Trophoblast cell (in vitro differentiated cells and primary cell): ENCODE results near the gene IZUMO2.

Experiments
- DNase-seq, 2 donors: peaks; one replicate each; pipeline ENCODE4 v3.0.0-alpha.2; 2016
- H2AFZ ChIP-seq: 2 replicates; pipeline ENCODE4 v1.6.1; 2013; ENCODE audit warnings: low read length, moderate library complexity, mild to moderate bottlenecking; ENCODE audit not compliant: insufficient read depth, poor library complexity
- H2AK5ac ChIP-seq: 2 replicates; pipeline ENCODE4 v1.6.1; 2013; ENCODE audit warnings: mild to moderate bottlenecking, low read length
- H2BK120ac ChIP-seq: 2 replicates; pipeline ENCODE4 v1.6.1; 2013; ENCODE audit warnings: low read length, mild to moderate bottlenecking, moderate library complexity; ENCODE audit not compliant: insufficient read depth, poor library complexity
- H2BK12ac ChIP-seq: 2 replicates; pipeline ENCODE4 v1.6.1; 2013; ENCODE audit warnings: mild to moderate bottlenecking, low read length, moderate library complexity
- H2BK5ac ChIP-seq: 2 replicates; pipeline ENCODE4 v1.6.1; 2013; ENCODE audit warnings: low read length, low read depth, moderate library complexity, mild to moderate bottlenecking; ENCODE audit not compliant: poor library complexity
- H3K14ac ChIP-seq: 2 replicates; pipeline ENCODE4 v1.6.1; 2013; ENCODE audit warnings: mild to moderate bottlenecking, low read length
- H3K18ac ChIP-seq: 2 replicates; pipeline ENCODE4 v1.6.1; 2013; ENCODE audit warnings: mild to moderate bottlenecking, low read length
- H3K23ac ChIP-seq: 2 replicates; pipeline ENCODE4 v1.6.1; 2013; ENCODE audit warnings: low read length
- H3K27ac ChIP-seq: 2 replicates; pipeline ENCODE4 v1.5.1; 2013; ENCODE audit warnings: low read depth, mild to moderate bottlenecking, inconsistent platforms, low read length, moderate library complexity
- H3K27me3 ChIP-seq: 2 replicates; pipeline ENCODE4 v1.6.1; 2013; ENCODE audit warnings: inconsistent platforms, mild to moderate bottlenecking, low read length, moderate library complexity; ENCODE audit not compliant: insufficient read depth
- H3K36me3 ChIP-seq, 2 experiments: 1 replicate in 1 of 2; 2 replicates in 1 of 2; pipeline ENCODE4 v1.6.1; 2013; ENCODE audit warnings: low read length in 2 of 2, mild to moderate bottlenecking in 2 of 2, moderate library complexity in 1 of 2; ENCODE audit not compliant: insufficient read depth in 2 of 2, control insufficient read depth in 1 of 2
- H3K4ac ChIP-seq: 2 replicates; pipeline ENCODE4 v1.6.1; 2013; ENCODE audit warnings: low read depth, mild to moderate bottlenecking, low read length, moderate library complexity
- H3K4me1 ChIP-seq, 2 experiments: 1 replicate in 1 of 2; 2 replicates in 1 of 2; pipeline ENCODE4 v1.6.1; 2013; ENCODE audit warnings: low read length in 2 of 2, mild to moderate bottlenecking in 2 of 2, moderate library complexity in 1 of 2; ENCODE audit not compliant: insufficient read depth in 2 of 2, control insufficient read depth in 1 of 2
- H3K4me2 ChIP-seq: 2 replicates; pipeline ENCODE4 v1.6.1; 2013; ENCODE audit warnings: inconsistent platforms, mild to moderate bottlenecking, low read length, moderate library complexity
- H3K4me3 ChIP-seq: 2 replicates; pipeline ENCODE4 v1.5.1; 2013; ENCODE audit warnings: mild to moderate bottlenecking, low read depth, low read length, inconsistent platforms
- H3K79me1 ChIP-seq: one replicate; pipeline ENCODE4 v1.6.1; 2013; ENCODE audit warnings: low read length
- H3K79me2 ChIP-seq: 2 replicates; pipeline ENCODE4 v1.6.1; 2013; ENCODE audit warnings: low read length, mild to moderate bottlenecking; ENCODE audit not compliant: control insufficient read depth, insufficient read depth, poor library complexity
- H3K9ac ChIP-seq: 2 replicates; pipeline ENCODE4 v1.6.1; 2013; ENCODE audit warnings: mild to moderate bottlenecking, low read length
- H3K9me3 ChIP-seq: 2 replicates; pipeline ENCODE4 v1.6.1; 2013; ENCODE audit warnings: low read depth, mild to moderate bottlenecking, control low read depth, inconsistent platforms, low read length; ENCODE audit not compliant: insufficient read depth
- H4K12ac ChIP-seq: 2 replicates; pipeline ENCODE4 v1.6.1; 2013; ENCODE audit warnings: low read depth, mild to moderate bottlenecking, low read length, moderate library complexity
- H4K8ac ChIP-seq: 2 replicates; pipeline ENCODE4 v1.6.1; 2013; ENCODE audit warnings: low read depth, mild to moderate bottlenecking, low read length, moderate library complexity
- H4K91ac ChIP-seq: one replicate; pipeline ENCODE4 v1.6.1; 2013; ENCODE audit warnings: low read depth, mild to moderate bottlenecking, low read length, moderate library complexity
- whole genome bisulfite sequencing: extraction: QIAGEN DNeasy Blood & Tissue Kit; methylation state at CpG from one replicate; pipeline ENCODE4 v1.1.7; 2013; ENCODE audit warnings: missing lambda C conversion rate; ENCODE audit not compliant: insufficient read length, insufficient coverage; ENCODE audit errors: extremely low coverage; 5-methylcytosine and 5-hydroxymethylcytosine counted together

The IZUMO2 gene

GRCh38 chr19:50192463-50193211, 29.6 kb upstream of the IZUMO2 start:
- H4K12ac ChIP-seq, result no peak overlapping the region
- peaks cover 5% of the 10 kb centered on the region for H3K9me3 ChIP-seq
- H2AK5ac ChIP-seq, result no peak overlapping the region
- H3K4me2 ChIP-seq, result no peak overlapping the region
- no peak overlapping the region for H3K4ac ChIP-seq
- H3K36me3 ChIP-seq, result no peaks in the 10 kb centered on the region
- H3K4me3 ChIP-seq, result no peak overlapping the region
- H3K27ac ChIP-seq, result no peak overlapping the region
- no peak overlapping the region for H2BK120ac ChIP-seq
- no peak overlapping the region for H3K23ac ChIP-seq
- H3K27me3 ChIP-seq, result no peaks in the 10 kb centered on the region
- no peak for DNase-seq
- H4K8ac ChIP-seq, result no peak overlapping the region
- no peak overlapping the region for H3K9ac ChIP-seq
- no peaks in the 10 kb centered on the region for H3K79me1 ChIP-seq
- WGBS, result no CpG with 5 or more reads among the region's 13 CpGs
- H3K4me1 ChIP-seq, result no peaks in the 10 kb centered on the region
- H2BK5ac ChIP-seq, result no peak overlapping the region
- no peak overlapping the region for H4K91ac ChIP-seq
- H3K18ac ChIP-seq, result no peak overlapping the region
- no peak overlapping the region for H3K14ac ChIP-seq
- H2AFZ ChIP-seq, result no peak overlapping the region
- no peaks in the 10 kb centered on the region for H3K79me2 ChIP-seq
- H2BK12ac ChIP-seq, result no peak overlapping the region

DNA sequence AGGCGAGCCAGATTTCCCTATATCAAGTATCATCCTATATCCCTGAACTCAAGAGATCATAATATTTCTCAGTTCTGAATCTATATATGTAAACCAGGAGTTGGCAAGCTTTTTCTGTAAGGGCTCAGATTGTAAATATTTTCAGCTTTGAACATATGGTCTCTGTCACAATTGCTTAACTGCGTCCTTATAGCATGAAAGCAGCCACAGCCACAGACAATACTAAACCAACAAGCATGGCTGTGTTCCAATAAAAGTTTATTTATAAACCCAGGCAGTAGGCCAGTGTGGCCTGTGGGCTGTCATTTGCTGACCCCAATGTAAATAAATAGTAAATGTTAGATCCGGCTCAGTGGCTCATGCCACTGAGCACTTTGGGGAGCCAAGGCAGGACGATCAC, 28.1 kb upstream of the IZUMO2 start:
- no peaks in the 10 kb centered on the region for H3K36me3 ChIP-seq
- H3K4me1 ChIP-seq, result no peaks in the 10 kb centered on the region
- no peak overlapping the region for H3K4me3 ChIP-seq
- no peak overlapping the region for H4K12ac ChIP-seq
- H3K18ac ChIP-seq, result no peak overlapping the region
- H3K27ac ChIP-seq, result no peak overlapping the region
- no peak overlapping the region for H3K23ac ChIP-seq
- H3K79me2 ChIP-seq, result no peaks in the 10 kb centered on the region
- no peak overlapping the region for H2AFZ ChIP-seq
- H2BK12ac ChIP-seq, result no peak overlapping the region
- H2BK5ac ChIP-seq, result no peak overlapping the region
- no peak for DNase-seq
- H3K14ac ChIP-seq, result no peak overlapping the region
- WGBS, result no CpG with 5 or more reads among the region's 4 CpGs
- H4K8ac ChIP-seq, result no peak overlapping the region
- no peak overlapping the region for H2AK5ac ChIP-seq
- no peak overlapping the region for H4K91ac ChIP-seq
- no peak overlapping the region for H2BK120ac ChIP-seq
- H3K4ac ChIP-seq, result no peak overlapping the region
- peaks cover 5% of the 10 kb centered on the region for H3K9me3 ChIP-seq
- H3K79me1 ChIP-seq, result no peaks in the 10 kb centered on the region
- H3K4me2 ChIP-seq, result no peak overlapping the region
- H3K27me3 ChIP-seq, result no peaks in the 10 kb centered on the region
- H3K9ac ChIP-seq, result no peak overlapping the region

DNA sequence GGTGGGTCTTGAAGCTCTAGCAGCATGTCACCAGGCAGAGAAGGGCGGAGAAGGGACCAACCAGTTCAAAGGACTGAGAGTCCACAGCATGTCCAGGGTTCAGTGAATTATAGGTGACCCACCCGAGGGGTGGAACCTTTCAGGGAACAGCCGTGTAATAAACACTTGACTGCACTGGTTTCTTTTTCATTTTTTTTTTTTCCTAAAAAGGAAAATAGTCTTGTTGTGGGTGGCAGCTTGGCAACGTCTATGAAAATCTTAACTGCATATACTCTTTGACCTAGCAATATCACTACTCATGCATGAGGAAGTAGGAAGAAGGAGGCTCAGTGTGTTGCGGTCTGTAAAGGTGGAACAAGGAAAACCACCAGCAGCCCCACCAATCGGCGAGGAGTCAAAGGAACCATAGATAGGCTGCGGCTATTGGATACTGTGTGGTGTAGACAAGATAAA, 27.4 kb upstream of the IZUMO2 start:
- Histone ChIP-seq H4K91ac (no peak overlapping the region), H3K79me1 (no peaks in the 10 kb centered on the region), H3K9ac (no peak overlapping the region), H3K23ac (no peak overlapping the region), H3K4me3 (no peak overlapping the region), H4K8ac (no peak overlapping the region), H2AFZ (no peak overlapping the region), H3K27me3 (no peaks in the 10 kb centered on the region), H2BK12ac (no peak overlapping the region), H3K18ac (no peak overlapping the region), H3K14ac (no peak overlapping the region), H3K27ac (no peak overlapping the region), H2BK5ac (no peak overlapping the region), H2BK120ac (no peak overlapping the region), H2AK5ac (no peak overlapping the region), H4K12ac (no peak overlapping the region), H3K4me1 (no peaks in the 10 kb centered on the region), H3K4me2 (no peak overlapping the region), H3K9me3 (peaks cover 2% of the 10 kb centered on the region), H3K36me3 (no peaks in the 10 kb centered on the region), H3K4ac (no peak overlapping the region), H3K79me2 (no peaks in the 10 kb centered on the region)
- no CpG with 5 or more reads among the region's 8 CpGs for WGBS
- no peak for DNase-seq

DNA sequence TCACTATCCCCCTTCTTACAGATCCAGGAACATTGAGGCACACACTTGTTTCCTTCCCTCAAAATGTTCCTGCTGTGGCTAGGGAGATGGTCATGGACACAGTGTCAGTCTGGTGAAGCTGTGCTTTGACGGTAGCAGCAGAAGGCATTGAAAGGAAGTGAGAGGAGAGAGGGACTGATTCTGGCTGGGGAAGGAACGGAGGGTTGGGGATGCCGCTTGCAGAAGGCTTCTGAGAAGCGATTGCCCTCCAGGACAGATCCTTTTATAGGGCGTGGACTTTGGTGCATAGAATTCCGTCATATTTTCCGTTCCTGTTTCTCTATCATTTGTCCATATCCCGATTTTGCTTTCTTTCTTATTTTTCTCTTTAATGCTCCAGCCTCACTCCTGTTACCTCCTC, 26.2 kb upstream of the IZUMO2 start:
- H3K4me2 ChIP-seq, result no peak overlapping the region
- H3K18ac ChIP-seq, result no peak overlapping the region
- DNase-seq, result no peak
- peaks cover 2% of the 10 kb centered on the region for H3K9me3 ChIP-seq
- no CpG with 5 or more reads among the region's 8 CpGs for WGBS
- H4K12ac ChIP-seq, result no peak overlapping the region
- H2BK5ac ChIP-seq, result no peak overlapping the region
- no peak overlapping the region for H3K27ac ChIP-seq
- no peak overlapping the region for H2AK5ac ChIP-seq
- no peak overlapping the region for H2AFZ ChIP-seq
- no peak overlapping the region for H4K8ac ChIP-seq
- no peaks in the 10 kb centered on the region for H3K79me2 ChIP-seq
- H3K27me3 ChIP-seq, result no peaks in the 10 kb centered on the region
- H3K9ac ChIP-seq, result no peak overlapping the region
- H2BK120ac ChIP-seq, result no peak overlapping the region
- H3K14ac ChIP-seq, result no peak overlapping the region
- no peak overlapping the region for H4K91ac ChIP-seq
- no peak overlapping the region for H3K23ac ChIP-seq
- no peak overlapping the region for H2BK12ac ChIP-seq
- no peaks in the 10 kb centered on the region for H3K79me1 ChIP-seq
- H3K4me3 ChIP-seq, result no peak overlapping the region
- H3K4ac ChIP-seq, result no peak overlapping the region
- H3K36me3 ChIP-seq, result no peaks in the 10 kb centered on the region
- H3K4me1 ChIP-seq, result no peaks in the 10 kb centered on the region
